Esophagus (tissue), 2 donors: ENCODE data around the gene ST6GAL1. TPM values are rescaled to one million over a fixed set of nuclear protein-coding genes. Genes with fewer than 3 reads are reported as not detected.
"Not testable (repeated sequence)": the region's sequence is repeated elsewhere in the genome, so short reads cannot be mapped to it uniquely, and the experiment has no call there.

Experiments
- H3K27ac ChIP-seq, 2 donors: one replicate each; pipeline ENCODE4 v1.5.1; 2013; ENCODE audit warnings: low read depth in 2 of 2, mild to moderate bottlenecking in 2 of 2, inconsistent platforms in 1 of 2, low read length in 1 of 2, moderate library complexity in 1 of 2
- H3K27me3 ChIP-seq, 2 donors: one replicate each; pipeline ENCODE4 v1.6.1; 2013; ENCODE audit warnings: low read length in 2 of 2, control low read depth in 1 of 2, mild to moderate bottlenecking in 1 of 2; ENCODE audit not compliant: insufficient read depth in 2 of 2, control insufficient read depth in 1 of 2
- H3K36me3 ChIP-seq, 2 donors: one replicate each; pipeline ENCODE4 v1.6.1; 2013; ENCODE audit warnings: low read length in 1 of 2; ENCODE audit not compliant: control insufficient read depth in 2 of 2, insufficient read depth in 2 of 2
- H3K4me1 ChIP-seq, 2 donors: one replicate each; pipeline ENCODE4 v1.6.1; 2013; ENCODE audit warnings: low read length in 1 of 2; ENCODE audit not compliant: control insufficient read depth in 2 of 2, insufficient read depth in 2 of 2
- H3K4me3 ChIP-seq, 2 donors: one replicate each; pipeline ENCODE4 v1.5.1; 2013; ENCODE audit warnings: low read length in 2 of 2, mild to moderate bottlenecking in 2 of 2, low read depth in 1 of 2, moderate library complexity in 1 of 2
- H3K9me3 ChIP-seq, 2 donors: one replicate each; pipeline ENCODE4 v1.6.1; 2013; ENCODE audit warnings: mild to moderate bottlenecking in 2 of 2, low read depth in 1 of 2, low read length in 1 of 2, moderate library complexity in 1 of 2; ENCODE audit not compliant: control insufficient read depth in 2 of 2, insufficient read depth in 1 of 2
- WGBS, 2 donors: extraction: QIAGEN DNeasy Blood & Tissue Kit; methylation state at CpG; one replicate each; pipeline ENCODE4 v1.1.7; 2013; 5-methylcytosine and 5-hydroxymethylcytosine counted together
- polyA plus RNA-seq, 2 donors: library from polyadenylated mRNA; stranded (reverse); fragments of 200-250 nt; gene quantifications; one replicate each; pipeline ENCODE4 v1.2.3, GENCODE V29; 2013
- donor health status: healthy with polysubstance abuse.
- donor health status: Bipolar disorder and iron deficiency.

The ST6GAL1 gene
- polyA plus RNA-seq, 2 donors, result 2.0 to 3.0 TPM

GRCh38 chr3:186996356-186996755, 66.0 kb downstream of the ST6GAL1 start:
- no peaks in the 10 kb centered on the region for H3K9me3 ChIP-seq
- no peak overlapping the region for H3K27ac ChIP-seq
- no peak overlapping the region for H3K4me3 ChIP-seq
- WGBS, 2 donors, result 95 to 96% methylated on average over 6 of the region's 6 CpGs
- no peaks in the 10 kb centered on the region for H3K27me3 ChIP-seq
- H3K36me3 ChIP-seq, result no peaks in the 10 kb centered on the region
- H3K4me1 ChIP-seq, result peaks cover 0 to 2% of the 10 kb centered on the region in 2 donors

DNA sequence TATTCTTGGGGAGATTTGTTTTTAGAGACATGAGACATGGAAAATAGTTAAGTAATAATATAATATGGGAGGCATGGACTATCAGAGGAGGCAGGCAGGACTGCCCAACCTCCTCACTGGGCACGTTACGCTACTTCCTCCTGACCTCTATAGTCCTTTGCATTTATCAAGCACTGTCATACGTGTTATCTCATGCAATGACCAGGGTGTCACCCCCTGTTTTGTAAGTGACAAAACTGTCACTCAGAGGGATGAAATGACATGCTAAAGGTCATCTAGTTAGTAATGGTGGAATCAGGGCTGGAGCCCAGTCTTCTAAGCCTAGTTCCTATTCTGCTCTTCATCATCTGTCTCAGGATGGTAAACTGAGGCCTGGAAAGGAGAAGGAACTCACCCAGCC, 66.7 kb downstream of the ST6GAL1 start:
- Histone ChIP-seq H3K4me3 (no peak overlapping the region), H3K4me1 (peaks cover 0 to 2% of the 10 kb centered on the region in 2 donors), H3K27me3 (no peaks in the 10 kb centered on the region), H3K9me3 (no peaks in the 10 kb centered on the region), H3K36me3 (no peaks in the 10 kb centered on the region), H3K27ac (no peak overlapping the region)
- 84 to 87% methylated on average over 3 of the region's 3 CpGs for WGBS, 2 donors

DNA sequence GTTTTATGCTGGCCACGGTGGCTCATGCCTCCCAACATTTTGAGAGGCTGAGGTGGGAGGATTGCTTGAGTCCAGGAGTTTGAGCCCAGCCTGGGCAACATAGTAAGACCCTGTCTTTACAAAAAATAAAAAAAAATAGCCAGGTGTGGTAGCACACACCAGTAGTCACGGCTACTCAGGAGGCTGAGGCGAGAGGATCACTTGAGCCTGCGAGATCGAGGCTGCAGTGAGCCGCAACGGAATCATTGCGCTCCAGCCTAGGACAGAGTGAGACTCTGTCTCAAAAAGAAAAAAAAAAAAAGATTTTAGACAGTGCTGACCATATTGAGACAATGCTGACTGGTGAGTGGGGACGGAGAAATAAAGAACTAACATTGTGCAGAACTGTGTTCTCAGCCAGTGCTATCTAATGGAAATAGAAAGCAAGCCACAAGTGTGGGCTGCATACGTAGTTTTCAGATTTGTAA, 67.2 kb downstream of the ST6GAL1 start:
- peaks cover 0 to 2% of the 10 kb centered on the region in 2 donors for H3K4me1 ChIP-seq
- no peaks in the 10 kb centered on the region for H3K9me3 ChIP-seq
- H3K27ac ChIP-seq, result no peak overlapping the region
- no peaks in the 10 kb centered on the region for H3K36me3 ChIP-seq
- WGBS, 2 donors, result 90 to 91% methylated on average over 10 of the region's 10 CpGs
- no peaks in the 10 kb centered on the region for H3K27me3 ChIP-seq
- no peak overlapping the region for H3K4me3 ChIP-seq

DNA sequence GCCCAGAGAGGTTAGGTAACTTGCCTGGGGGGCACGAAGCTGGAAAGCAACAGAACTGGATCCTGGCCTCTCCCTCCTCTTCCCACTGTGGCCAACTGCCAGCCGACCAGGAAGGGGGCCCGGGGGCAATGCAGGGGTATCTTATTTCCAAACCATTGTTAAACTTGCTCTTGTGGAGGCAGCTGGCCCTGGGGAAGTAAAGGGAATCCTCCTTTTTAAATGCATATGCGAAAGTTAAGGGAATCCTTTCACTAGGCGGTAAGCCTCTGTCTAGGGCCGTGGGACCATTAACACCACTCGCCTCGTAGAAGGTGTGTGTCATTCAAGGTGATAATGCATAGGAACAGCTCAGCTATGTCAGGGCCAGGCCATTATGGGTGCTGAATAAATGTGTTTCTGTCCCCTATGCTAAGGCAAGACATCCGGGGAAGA, 68.6 kb downstream of the ST6GAL1 start:
- WGBS, 2 donors, result 84 to 92% methylated on average over 9 of the region's 9 CpGs
- Histone ChIP-seq H3K4me3 (no peak overlapping the region), H3K9me3 (no peaks in the 10 kb centered on the region), H3K36me3 (no peaks in the 10 kb centered on the region), H3K27me3 (no peaks in the 10 kb centered on the region), H3K27ac (no peak overlapping the region), H3K4me1 (peaks cover 0 to 2% of the 10 kb centered on the region in 2 donors)

DNA sequence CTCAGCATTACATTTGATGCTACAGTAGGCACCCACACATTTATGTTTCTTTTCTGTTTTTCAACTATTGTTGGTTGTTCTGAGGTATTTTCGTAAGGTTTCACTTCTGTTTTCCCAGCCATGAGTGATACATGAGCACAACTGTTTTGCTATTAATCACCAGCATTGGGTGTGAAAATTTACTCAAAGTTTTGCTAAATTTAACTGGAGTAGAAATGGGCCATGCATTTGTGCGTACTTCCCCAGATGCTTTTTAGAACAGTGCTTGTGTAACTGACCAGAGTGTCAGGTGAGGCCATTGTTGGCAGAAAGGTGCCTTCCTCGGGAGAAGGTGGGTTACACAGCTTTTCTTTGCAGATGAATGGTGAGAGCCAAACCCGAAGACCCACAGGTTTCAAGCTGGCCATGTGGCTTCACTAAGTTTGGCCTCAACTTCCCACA, 70.4 kb downstream of the ST6GAL1 start:
- Histone ChIP-seq H3K36me3 (no peaks in the 10 kb centered on the region), H3K4me1 (peaks cover 0 to 2% of the 10 kb centered on the region in 2 donors), H3K4me3 (no peak overlapping the region), H3K9me3 (no peaks in the 10 kb centered on the region), H3K27ac (no peak overlapping the region), H3K27me3 (no peaks in the 10 kb centered on the region)
- WGBS, 2 donors, result 77 to 80% methylated on average over 4 of the region's 4 CpGs

- no peak overlapping the region for H3K4me3 ChIP-seq
- no peaks in the 10 kb centered on the region for H3K27me3 ChIP-seq
- H3K36me3 ChIP-seq, result no peaks in the 10 kb centered on the region
- H3K9me3 ChIP-seq, result no peaks in the 10 kb centered on the region
- no peak overlapping the region for H3K27ac ChIP-seq
- WGBS, 2 donors, result 89 to 91% methylated on average over 4 of the region's 4 CpGs
- H3K4me1 ChIP-seq, result no peaks in the 10 kb centered on the region
Measured at GRCh38 chr3:187002915-187003314, 72.6 kb downstream of the ST6GAL1 start.

- Histone ChIP-seq H3K4me1 (no peaks in the 10 kb centered on the region), H3K4me3 (no peak overlapping the region), H3K27ac (no peak overlapping the region), H3K27me3 (no peaks in the 10 kb centered on the region), H3K9me3 (no peaks in the 10 kb centered on the region), H3K36me3 (no peaks in the 10 kb centered on the region)
- WGBS, 2 donors, result 62 to 93% methylated on average over 3 of the region's 3 CpGs
Measured at GRCh38 chr3:187005827-187006481, 75.6 kb downstream of the ST6GAL1 start.

- no peak overlapping the region for H3K27ac ChIP-seq
- no peaks in the 10 kb centered on the region for H3K4me1 ChIP-seq
- no peaks in the 10 kb centered on the region for H3K36me3 ChIP-seq
- H3K27me3 ChIP-seq, result no peaks in the 10 kb centered on the region
- no peak overlapping the region for H3K4me3 ChIP-seq
- H3K9me3 ChIP-seq, result no peaks in the 10 kb centered on the region
- WGBS, 2 donors, result 71 to 83% methylated on average over 2 of the region's 2 CpGs
Measured at GRCh38 chr3:187006864-187007630, 76.7 kb downstream of the ST6GAL1 start.

DNA sequence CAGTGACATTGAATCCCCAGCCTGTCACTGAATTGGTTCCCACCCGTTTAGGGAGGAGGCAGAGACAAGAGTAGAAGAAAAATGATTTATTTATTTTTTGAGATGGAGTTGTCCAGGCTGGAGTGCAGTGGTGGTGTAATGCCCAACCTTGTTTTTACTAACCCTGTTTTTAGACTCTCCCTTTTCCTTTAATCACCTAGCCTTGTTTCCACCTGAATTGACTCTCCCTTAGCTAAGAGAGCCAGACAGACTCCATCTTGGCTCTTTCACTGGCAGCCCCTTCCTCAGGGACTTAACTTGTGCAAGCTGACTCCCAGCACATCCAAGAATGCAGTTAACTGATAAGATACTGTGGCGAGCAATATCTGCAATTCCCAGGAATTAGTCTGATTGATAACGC, 80.1 kb downstream of the ST6GAL1 start:
- not testable (repeated sequence) for H3K27me3 ChIP-seq, H3K4me3 ChIP-seq, H3K36me3 ChIP-seq, H3K9me3 ChIP-seq, H3K27ac ChIP-seq, H3K4me1 ChIP-seq
- 69 to 75% methylated on average over 3 of the region's 3 CpGs for WGBS, 2 donors
